Uterus (tissue), 2 donors: ENCODE measurements around the gene ANKFY1.

Experiments
- CTCF ChIP-seq, 4 experiments: fragments of 200-600 bp in 2 of 4; fragments of 450-650 bp in 2 of 4; sonication (generic) in 2 of 4; IDR thresholded peaks; one replicate each; pipeline ENCODE4 v1.5.1; 2016 to 2019; ENCODE audit warnings: antibody characterized with exemption in 4 of 4, mild to moderate bottlenecking in 2 of 4, moderate library complexity in 1 of 4
- POLR2A ChIP-seq, 2 donors: fragments of 450-650 bp; IDR thresholded peaks; one replicate each; pipeline ENCODE4 v1.6.1; 2016; ENCODE audit warnings: antibody characterized with exemption in 2 of 2, mild to moderate bottlenecking in 1 of 2, moderate library complexity in 1 of 2

- TF ChIP-seq CTCF (IDR thresholded peaks at IDR 0.05) (no peak), POLR2A (IDR thresholded peaks at IDR 0.05) (no peak)
Observed at GRCh38 chr17:4178651-4179050, 85.1 kb downstream of the ANKFY1 start.
